Measurements from ENCODE around the gene SPACA4. TPM values are rescaled to one million over a fixed set of nuclear protein-coding genes. Genes with fewer than 3 reads are reported as not detected.
A peak's percentile ranks its signal among the peaks of the same experiment; 100 is the strongest.

Gene SPACA4
- total and polyA plus RNA-seq, 2 of the 4 experiments (the other 2 are of a cell fraction) = not detected

DNA sequence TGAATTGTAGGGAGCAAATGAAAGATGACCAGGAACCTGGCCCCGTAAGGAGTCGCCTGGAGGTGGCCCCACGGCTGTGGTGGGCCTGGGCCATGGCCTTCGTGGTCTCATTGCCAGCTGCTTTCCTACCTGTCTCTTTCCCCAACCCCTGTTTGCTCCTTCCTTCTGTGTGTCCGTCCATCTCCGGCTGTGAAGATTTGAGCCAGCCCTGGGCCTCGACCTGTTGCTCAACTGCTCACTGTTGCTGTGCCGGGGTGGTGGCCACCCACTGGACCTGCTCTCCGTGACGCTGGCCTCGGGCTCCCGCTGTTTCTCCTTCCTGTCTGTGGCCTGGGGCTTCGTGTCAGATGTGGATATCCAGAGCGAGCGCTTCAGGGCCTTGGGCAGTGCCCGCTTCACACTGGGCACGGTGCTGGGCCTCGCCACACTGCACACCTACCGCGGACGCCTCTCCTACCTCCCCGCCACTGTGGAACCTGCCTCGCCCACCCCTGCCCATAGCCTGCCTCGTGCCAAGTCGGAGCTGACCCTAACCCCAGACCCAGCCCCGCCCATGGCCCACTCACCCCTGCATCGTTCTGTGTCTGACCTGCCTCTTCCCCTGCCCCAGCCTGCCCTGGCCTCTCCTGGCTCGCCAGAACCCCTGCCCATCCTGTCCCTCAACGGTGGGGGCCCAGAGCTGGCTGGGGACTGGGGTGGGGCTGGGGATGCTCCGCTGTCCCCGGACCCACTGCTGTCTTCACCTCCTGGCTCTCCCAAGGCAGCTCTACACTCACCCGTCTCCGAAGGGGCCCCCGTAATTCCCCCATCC, 22.1 kb downstream of the SPACA4 start:
- Histone ChIP-seq H3K27ac (ENCODE audit: insufficient read depth, low read length) (no peak overlapping the region), H3K4me1 (ENCODE audit: control insufficient read depth, insufficient read depth, low read length) (peaks cover 29% of the 10 kb centered on the region), H3K9me3 (ENCODE audit: control insufficient read depth, insufficient read depth, low read length) (no peaks in the 10 kb centered on the region), H3K4ac (ENCODE audit: low read depth, low read length) (no peak overlapping the region), H3K27me3 (ENCODE audit: control insufficient read depth, insufficient read depth, low read length) (no peaks in the 10 kb centered on the region), H3K23ac (ENCODE audit: low read depth, low read length) (no peak overlapping the region), H3K9ac (ENCODE audit: low read depth, low read length) (no peak overlapping the region), H4K8ac (ENCODE audit: low read depth in 2 of 2, low read length in 2 of 2) (no peak overlapping the region), H4K5ac (ENCODE audit: low read depth, low read length) (no peak overlapping the region), H3K14ac (replicated peaks; ENCODE audit: low read depth, low read length) (no peak overlapping the region), H3K9me1 (ENCODE audit: insufficient read depth, low read length) (peaks cover 10% of the 10 kb centered on the region), H4K91ac (ENCODE audit: insufficient read depth, low read depth, low read length) (no peak overlapping the region), H3K4me2 (ENCODE audit: low read depth, low read length) (no peak overlapping the region), H2BK120ac (ENCODE audit: low read depth, low read length) (no peak overlapping the region), H3K36me3 (ENCODE audit: control insufficient read depth, insufficient read depth, low read length) (peaks cover 6% of the 10 kb centered on the region; the same call in 1 of the 2 replicates), H2BK20ac (ENCODE audit: low read depth, low read length) (no peak overlapping the region), H2BK15ac (ENCODE audit: low read depth, low read length) (no peak overlapping the region), H3K18ac (ENCODE audit: low read depth, low read length) (no peak overlapping the region), H2AFZ (replicated peaks; ENCODE audit: low read length, poor library complexity) (no peak overlapping the region), H3K4me3 (ENCODE audit: insufficient read depth, low read depth, low read length) (no peak overlapping the region), H2AK5ac (ENCODE audit: low read depth, low read length) (no peak overlapping the region), H3K79me1 (ENCODE audit: low read depth in 1 of 2, low read length in 2 of 2) (peaks cover 4 to 15% of the 10 kb centered on the region in 2 experiments; a peak in 3 of 4 replicates), H2BK5ac (ENCODE audit: low read depth, low read length, poor library complexity, severe bottlenecking) (no peak overlapping the region), H2AK9ac (replicated peaks; ENCODE audit: low read depth, low read length, poor library complexity) (peak overlapping the region; percentile 47), H4K20me1 (ENCODE audit: insufficient read depth, low read length) (no peaks in the 10 kb centered on the region), H3K56ac (ENCODE audit: extremely low read depth, insufficient read depth, low read length) (no peak overlapping the region)
- ATAC-seq (ENCODE audit: low read depth) (no peak), DNase-seq (no peak)
- 83% methylated on average over 19 of the region's 34 CpGs; no CpG with 5 or more reads in 1 of the 2 experiments for WGBS, 2 experiments (ENCODE audit: extremely low coverage in 2 of 2, insufficient read length in 1 of 2)
- POLR2A ChIA-PET (ENCODE audit: unreplicated experiment) = no interaction called here
- TF ChIP-seq RCOR1 (IDR thresholded peaks at IDR 0.05; ENCODE audit: insufficient replicate concordance, low read length) (no peak), MAFK (IDR thresholded peaks at IDR 0.05; ENCODE audit: low read depth, low read length) (no peak), NFE2L2 (IDR thresholded peaks at IDR 0.05; ENCODE audit: low read depth, low read length) (no peak), CHD1 (IDR thresholded peaks at IDR 0.05; ENCODE audit: low read depth, low read length) (no peak), RAD21 (IDR thresholded peaks at IDR 0.05; ENCODE audit: low read length) (no peak), POLR2A (IDR thresholded peaks at IDR 0.05; ENCODE audit: low read depth, low read length) (no peak), SMC3 (IDR thresholded peaks at IDR 0.05; ENCODE audit: low read depth, low read length) (no peak), MXI1 (IDR thresholded peaks at IDR 0.05; ENCODE audit: borderline replicate concordance, low read depth, low read length) (no peak), BHLHE40 (IDR thresholded peaks at IDR 0.05; ENCODE audit: low read depth, low read length) (no peak), RFX5 (IDR thresholded peaks at IDR 0.05; ENCODE audit: low read depth, low read length) (no peak), MAZ (IDR thresholded peaks at IDR 0.05; ENCODE audit: borderline replicate concordance, low read depth, low read length) (no peak), FOS (IDR thresholded peaks at IDR 0.05; ENCODE audit: low read depth, low read length) (no peak), CEBPB (IDR thresholded peaks at IDR 0.05; ENCODE audit: low read depth, low read length) (no peak), CTCF (conservative IDR thresholded peaks at IDR 0.05; ENCODE audit: low read depth, low read length) (no peak)
- TF ChIP-seq, protein P1, sequence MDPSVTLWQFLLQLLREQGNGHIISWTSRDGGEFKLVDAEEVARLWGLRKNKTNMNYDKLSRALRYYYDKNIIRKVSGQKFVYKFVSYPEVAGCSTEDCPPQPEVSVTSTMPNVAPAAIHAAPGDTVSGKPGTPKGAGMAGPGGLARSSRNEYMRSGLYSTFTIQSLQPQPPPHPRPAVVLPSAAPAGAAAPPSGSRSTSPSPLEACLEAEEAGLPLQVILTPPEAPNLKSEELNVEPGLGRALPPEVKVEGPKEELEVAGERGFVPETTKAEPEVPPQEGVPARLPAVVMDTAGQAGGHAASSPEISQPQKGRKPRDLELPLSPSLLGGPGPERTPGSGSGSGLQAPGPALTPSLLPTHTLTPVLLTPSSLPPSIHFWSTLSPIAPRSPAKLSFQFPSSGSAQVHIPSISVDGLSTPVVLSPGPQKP (IDR thresholded peaks at IDR 0.05; ENCODE audit: borderline replicate concordance, low read depth, low read length) = no peak
- in situ Hi-C loops (cut with MboI; ENCODE audit: low sequenced_read_pairs) (no loop called here), dilution Hi-C loops (cut with HindIII; ENCODE audit: low sequenced_read_pairs, unreplicated experiment) (no loop called here), intact Hi-C loops (cut with micrococcal nuclease) (no loop called here)
- no TSS peak for BruUV-seq (replicated peaks)
- CTCF ChIA-PET = no interaction called here
